HG02885 (cell line): Measurements from ENCODE around the gene SH2D7.

Source experiments
- ATAC-seq: cut with Tn5 transposase; IDR thresholded peaks from one replicate; pipeline ENCODE4 v1.9.1; 2021; ENCODE audit warnings: mild to moderate bottlenecking; ENCODE audit not compliant: unreplicated experiment, poor library complexity

The SH2D7 gene

GRCh38 chr15:78092261-78093041 is at the start of gene SH2D7:
SH2D7 (plus strand) TSS chr15:78092561; CDS start chr15:78092585, 24 bp downstream.
- no peak for ATAC-seq

GRCh38 chr15:78044407-78045155 is 47.8 kb upstream of the SH2D7 start:
- no peak for ATAC-seq

- ATAC-seq: no peak
Measured at GRCh38 chr15:78045189-78045588, 47.2 kb upstream of the SH2D7 start.

GRCh38 chr15:78046796-78047341 is 45.5 kb upstream of the SH2D7 start:
- no peak for ATAC-seq

GRCh38 chr15:78047761-78048627 is 44.4 kb upstream of the SH2D7 start:
- no peak for ATAC-seq

GRCh38 chr15:78048628-78048920 is 43.8 kb upstream of the SH2D7 start:
- no peak for ATAC-seq

- peak; percentile 75 for ATAC-seq
Measured at GRCh38 chr15:78049691-78050440, 42.5 kb upstream of the SH2D7 start.

GRCh38 chr15:78050441-78050809 is 41.9 kb upstream of the SH2D7 start:
- ATAC-seq: peak; percentile 4

GRCh38 chr15:78050826-78051225 is 41.5 kb upstream of the SH2D7 start:
- no peak for ATAC-seq

GRCh38 chr15:78051596-78051995 is 40.8 kb upstream of the SH2D7 start:
- no peak for ATAC-seq

GRCh38 chr15:78052001-78052401 is 40.4 kb upstream of the SH2D7 start:
- no peak for ATAC-seq

- no peak for ATAC-seq
Measured at GRCh38 chr15:78052545-78052944, 39.8 kb upstream of the SH2D7 start.

- no peak for ATAC-seq
Measured at GRCh38 chr15:78054518-78054917, 37.8 kb upstream of the SH2D7 start.

GRCh38 chr15:78054966-78055365 is 37.4 kb upstream of the SH2D7 start:
- no peak for ATAC-seq

GRCh38 chr15:78055919-78056713 is 36.2 kb upstream of the SH2D7 start:
- no peak for ATAC-seq

GRCh38 chr15:78056714-78057269 is 35.6 kb upstream of the SH2D7 start:
- no peak for ATAC-seq

- no peak for ATAC-seq
Measured at GRCh38 chr15:78057803-78058202, 34.6 kb upstream of the SH2D7 start.

GRCh38 chr15:78058401-78058935 is 33.9 kb upstream of the SH2D7 start:
- ATAC-seq: no peak
